ENCODE data around the gene CEACAM7.

GRCh38 chr19:41734585-41734984, 46.5 kb upstream of the CEACAM7 start:
- TF ChIP-seq EZH2 (IDR thresholded peaks at IDR 0.05; ENCODE audit: insufficient read depth, poor library complexity, severe bottlenecking) (no peak), EZH2phosphoT487 (IDR thresholded peaks at IDR 0.05; ENCODE audit: insufficient read depth, low read depth) (no peak)

Data from GM23248 (cell line).